MCF 10A (cell line): ENCODE data around the gene DPP8. TPM values are rescaled to one million over a fixed set of nuclear protein-coding genes. Genes with fewer than 3 reads are reported as not detected.

Experiments
- BruUV-seq: library from RNA; stranded (reverse); fragments of 400-500 nt; replicated peaks from 2 replicates; lab custom pipeline; 2021; lab: Mats Ljungman, UMichigan
- CTCF ChIA-PET: fragments of 300-600 bp; sonication (Branson Sonifier 250); formaldehyde crosslinking; extraction: SDS; loops from one replicate; lab custom pipeline; 2021; ENCODE audit warnings: antibody characterized with exemption, inconsistent platforms; lab: Yijun Ruan, JAX
- POLR2A ChIA-PET: fragments of 300-600, 350-650 bp; sonication (Branson Sonifier 250); formaldehyde crosslinking; extraction: SDS; loops from one replicate; lab custom pipeline; 2020; ENCODE audit warnings: antibody characterized with exemption, inconsistent platforms; lab: Yijun Ruan, JAX
- DNase-seq: peaks from one replicate; pipeline ENCODE4 v3.0.0-alpha.2; 2018; ENCODE audit not compliant: unreplicated experiment
- H3K27ac Mint-ChIP-seq: one replicate; pipeline ENCODE4 v1.8.0; 2022; ENCODE audit warnings: mild to moderate bottlenecking, low read depth, mixed read lengths; ENCODE audit not compliant: unreplicated experiment
- H3K27me3 Mint-ChIP-seq: one replicate; pipeline ENCODE4 v1.8.0; 2022; ENCODE audit warnings: mixed read lengths; ENCODE audit not compliant: insufficient read depth, unreplicated experiment
- H3K36me3 Mint-ChIP-seq: one replicate; pipeline ENCODE4 v1.8.0; 2022; ENCODE audit warnings: mild to moderate bottlenecking, moderate library complexity, mixed read lengths; ENCODE audit not compliant: insufficient read depth, unreplicated experiment
- H3K4me1 Mint-ChIP-seq: one replicate; pipeline ENCODE4 v1.8.0; 2022; ENCODE audit warnings: mixed read lengths; ENCODE audit not compliant: insufficient read depth, unreplicated experiment
- H3K4me3 Mint-ChIP-seq: one replicate; pipeline ENCODE4 v1.8.0; 2022; ENCODE audit warnings: mild to moderate bottlenecking, moderate library complexity, mixed read lengths; ENCODE audit not compliant: unreplicated experiment
- H3K9me3 Mint-ChIP-seq: one replicate; pipeline ENCODE4 v1.8.0; 2022; ENCODE audit warnings: mixed read lengths; ENCODE audit not compliant: unreplicated experiment
- intact Hi-C: fragments of 100-400 bp; cut with micrococcal nuclease; formaldehyde crosslinking; loops from 2 replicates; pipeline ENCODE4 v1.14.1; 2022
- total RNA-seq: library from RNA; stranded (reverse); gene quantifications from 2 replicates; pipeline ENCODE4 v1.2.3, GENCODE V29; 2022
- TF ChIP-seq, protein P1 (sequence below): fragments of 200-600 bp; IDR thresholded peaks from one replicate; pipeline ENCODE4 v1.8.0; 2022; ENCODE audit warnings: antibody characterized with exemption, mild to moderate bottlenecking; ENCODE audit not compliant: unreplicated experiment

DPP8 gene
- total RNA-seq, 1 experiment from 2014 or later: 24.5 TPM

DNA sequence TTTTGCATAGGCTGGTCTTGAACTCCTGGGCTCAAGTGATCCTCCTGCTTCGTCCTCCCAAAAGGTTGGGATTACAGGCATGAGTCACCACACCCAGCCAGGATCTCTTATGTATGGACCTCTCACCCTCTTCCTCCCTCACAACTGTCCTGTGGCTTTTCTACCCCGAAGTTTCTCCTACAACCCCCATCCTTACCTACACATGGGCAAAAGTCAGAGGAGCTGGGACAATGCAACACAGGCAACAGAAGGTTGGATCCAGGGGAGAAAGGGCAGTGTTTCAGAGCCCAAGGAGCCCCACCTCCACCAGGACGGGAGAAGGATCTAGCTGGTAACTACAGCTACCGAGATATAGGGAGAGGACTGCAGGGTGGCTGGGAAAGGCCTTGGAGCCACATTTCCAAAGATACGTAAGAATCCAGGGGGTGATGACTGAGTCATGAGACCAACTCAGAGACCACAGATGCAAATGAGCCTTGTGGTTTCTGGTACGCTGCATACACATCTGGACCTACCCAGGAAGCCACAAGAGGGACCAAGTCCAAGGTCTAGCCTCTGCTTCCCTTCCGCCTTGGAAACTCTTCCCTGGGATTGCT lies 108.4 kb downstream of the DPP8 start:
- Mint-ChIP-seq H3K4me1 (peaks cover 5% of the 10 kb centered on the region), H3K36me3 (no peaks in the 10 kb centered on the region), H3K27me3 (peaks cover 36% of the 10 kb centered on the region), H3K4me3 (no peak overlapping the region), H3K9me3 (no peaks in the 10 kb centered on the region), H3K27ac (no peak overlapping the region)
- TF ChIP-seq, protein P1, sequence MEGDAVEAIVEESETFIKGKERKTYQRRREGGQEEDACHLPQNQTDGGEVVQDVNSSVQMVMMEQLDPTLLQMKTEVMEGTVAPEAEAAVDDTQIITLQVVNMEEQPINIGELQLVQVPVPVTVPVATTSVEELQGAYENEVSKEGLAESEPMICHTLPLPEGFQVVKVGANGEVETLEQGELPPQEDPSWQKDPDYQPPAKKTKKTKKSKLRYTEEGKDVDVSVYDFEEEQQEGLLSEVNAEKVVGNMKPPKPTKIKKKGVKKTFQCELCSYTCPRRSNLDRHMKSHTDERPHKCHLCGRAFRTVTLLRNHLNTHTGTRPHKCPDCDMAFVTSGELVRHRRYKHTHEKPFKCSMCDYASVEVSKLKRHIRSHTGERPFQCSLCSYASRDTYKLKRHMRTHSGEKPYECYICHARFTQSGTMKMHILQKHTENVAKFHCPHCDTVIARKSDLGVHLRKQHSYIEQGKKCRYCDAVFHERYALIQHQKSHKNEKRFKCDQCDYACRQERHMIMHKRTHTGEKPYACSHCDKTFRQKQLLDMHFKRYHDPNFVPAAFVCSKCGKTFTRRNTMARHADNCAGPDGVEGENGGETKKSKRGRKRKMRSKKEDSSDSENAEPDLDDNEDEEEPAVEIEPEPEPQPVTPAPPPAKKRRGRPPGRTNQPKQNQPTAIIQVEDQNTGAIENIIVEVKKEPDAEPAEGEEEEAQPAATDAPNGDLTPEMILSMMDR: no peak
- POLR2A ChIA-PET: interaction anchor here (0.6 kb wide), 1 partner anchor 37 kb away, joined by 3 read pairs; no protein-coding TSS in a partner anchor
- intact Hi-C loops: no loop called here
- CTCF ChIA-PET: interaction anchor here (0.7 to 1.0 kb wide), 2 partner anchors 8 to 22 kb away, joined by 3 read pairs; no protein-coding TSS in a partner anchor
- DNase-seq: peak; percentile 58
- no TSS peak for BruUV-seq

DNA sequence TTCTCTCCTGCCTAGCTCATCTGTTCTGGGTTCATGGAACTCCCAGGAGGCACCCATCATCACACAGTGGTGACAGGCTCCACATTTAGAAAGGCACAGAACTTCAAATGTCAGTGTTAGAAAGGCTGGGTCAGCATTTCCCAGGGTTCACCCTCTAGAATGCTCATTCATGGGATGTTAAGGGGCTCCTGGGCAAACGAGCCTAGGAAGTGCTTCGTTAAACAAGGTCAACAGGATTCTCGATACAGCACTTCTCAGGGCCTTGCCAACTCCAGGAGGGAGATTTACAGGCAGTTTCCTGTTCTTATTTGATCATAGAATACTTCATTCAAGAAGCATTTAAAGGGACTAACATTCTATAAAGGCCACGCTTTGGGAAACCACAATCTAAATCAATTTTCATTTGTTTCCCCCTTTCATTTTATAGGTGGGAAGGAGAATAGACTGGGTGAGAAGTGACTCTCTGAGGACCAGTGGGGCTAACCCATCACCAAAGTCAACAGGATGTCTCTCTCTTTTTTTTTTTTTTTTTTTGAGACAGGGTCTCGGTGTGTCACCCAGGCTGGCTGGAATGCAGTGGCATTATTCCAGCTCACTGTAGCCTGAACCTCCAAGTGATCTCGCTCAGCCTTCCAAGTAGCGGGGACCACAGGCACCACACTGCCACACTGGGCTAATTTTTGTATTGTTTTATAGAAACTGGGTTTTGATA lies 109.0 kb downstream of the DPP8 start:
- peaks cover 5% of the 10 kb centered on the region for H3K4me1 Mint-ChIP-seq
- no TSS peak for BruUV-seq
- no peak for DNase-seq
- intact Hi-C loops: no loop called here
- no peaks in the 10 kb centered on the region for H3K36me3 Mint-ChIP-seq
- ChIA-PET CTCF (interaction anchor here (0.6 to 1.0 kb wide), 3 partner anchors 8 to 77 kb away, joined by 3 read pairs; no protein-coding TSS in a partner anchor), POLR2A (no interaction called here)
- no peaks in the 10 kb centered on the region for H3K9me3 Mint-ChIP-seq
- H3K4me3 Mint-ChIP-seq: no peak overlapping the region
- H3K27ac Mint-ChIP-seq: no peak overlapping the region
- TF ChIP-seq, protein P1: no peak
- peaks cover 42% of the 10 kb centered on the region for H3K27me3 Mint-ChIP-seq

DNA sequence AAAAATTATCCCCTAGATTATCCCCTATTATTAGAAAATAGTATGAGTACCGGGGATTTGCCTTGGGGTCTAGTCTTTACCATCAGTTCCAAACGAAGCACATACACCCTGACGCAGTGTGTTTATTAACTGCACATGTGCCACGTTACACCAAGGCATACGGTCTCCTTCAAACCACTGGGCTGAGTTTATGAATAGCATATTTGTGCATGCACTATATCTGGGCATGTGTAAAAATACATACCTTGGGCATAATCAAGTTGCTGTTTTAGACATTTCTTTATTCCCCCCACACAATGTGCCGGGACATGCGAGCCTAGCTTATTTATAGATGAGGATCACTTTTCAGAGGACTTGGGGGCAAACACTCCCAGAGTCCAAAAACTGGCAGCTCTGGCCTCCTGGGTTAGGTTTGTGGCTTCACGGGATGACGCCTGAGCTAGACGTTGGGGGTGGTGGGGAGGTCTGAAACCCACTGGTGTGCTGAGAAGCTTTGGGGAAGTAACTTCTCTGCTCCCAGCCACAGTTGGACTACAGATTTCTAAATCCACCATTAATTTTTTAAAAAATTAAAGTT lies 111.0 kb downstream of the DPP8 start:
- Mint-ChIP-seq H3K36me3 (no peaks in the 10 kb centered on the region), H3K4me3 (no peak overlapping the region), H3K9me3 (no peaks in the 10 kb centered on the region), H3K27ac (no peak overlapping the region), H3K27me3 (peaks cover 46% of the 10 kb centered on the region), H3K4me1 (peaks cover 5% of the 10 kb centered on the region)
- POLR2A ChIA-PET: no interaction called here
- TF ChIP-seq, protein P1: no peak
- no TSS peak for BruUV-seq
- intact Hi-C loops: no loop called here
- CTCF ChIA-PET: no interaction called here
- no peak for DNase-seq

GRCh38 chr15:65405791-65406423 lies 111.6 kb downstream of the DPP8 start:
- Mint-ChIP-seq H3K36me3 (no peaks in the 10 kb centered on the region), H3K4me3 (no peak overlapping the region), H3K27ac (no peak overlapping the region), H3K4me1 (peaks cover 5% of the 10 kb centered on the region), H3K27me3 (peaks cover 42% of the 10 kb centered on the region), H3K9me3 (no peaks in the 10 kb centered on the region)
- BruUV-seq: no TSS peak
- CTCF ChIA-PET: interaction anchor here (1.1 to 2.2 kb wide), 2 partner anchors 20 to 88 kb away, joined by 3 to 7 read pairs; no protein-coding TSS in a partner anchor
- POLR2A ChIA-PET: interaction anchor here (1.2 kb wide), 1 partner anchor 85 kb away, joined by 4 read pairs; no protein-coding TSS in a partner anchor
- no peak for DNase-seq
- intact Hi-C loops: no loop called here
- TF ChIP-seq, protein P1: no peak
